Measurements from ENCODE around the gene ARL4C. TPM values are rescaled to one million over a fixed set of nuclear protein-coding genes. Genes with fewer than 3 reads are reported as not detected.

The ARL4C gene
- total RNA-seq, result 30.0 and 56.7 TPM in 2 replicates

DNA sequence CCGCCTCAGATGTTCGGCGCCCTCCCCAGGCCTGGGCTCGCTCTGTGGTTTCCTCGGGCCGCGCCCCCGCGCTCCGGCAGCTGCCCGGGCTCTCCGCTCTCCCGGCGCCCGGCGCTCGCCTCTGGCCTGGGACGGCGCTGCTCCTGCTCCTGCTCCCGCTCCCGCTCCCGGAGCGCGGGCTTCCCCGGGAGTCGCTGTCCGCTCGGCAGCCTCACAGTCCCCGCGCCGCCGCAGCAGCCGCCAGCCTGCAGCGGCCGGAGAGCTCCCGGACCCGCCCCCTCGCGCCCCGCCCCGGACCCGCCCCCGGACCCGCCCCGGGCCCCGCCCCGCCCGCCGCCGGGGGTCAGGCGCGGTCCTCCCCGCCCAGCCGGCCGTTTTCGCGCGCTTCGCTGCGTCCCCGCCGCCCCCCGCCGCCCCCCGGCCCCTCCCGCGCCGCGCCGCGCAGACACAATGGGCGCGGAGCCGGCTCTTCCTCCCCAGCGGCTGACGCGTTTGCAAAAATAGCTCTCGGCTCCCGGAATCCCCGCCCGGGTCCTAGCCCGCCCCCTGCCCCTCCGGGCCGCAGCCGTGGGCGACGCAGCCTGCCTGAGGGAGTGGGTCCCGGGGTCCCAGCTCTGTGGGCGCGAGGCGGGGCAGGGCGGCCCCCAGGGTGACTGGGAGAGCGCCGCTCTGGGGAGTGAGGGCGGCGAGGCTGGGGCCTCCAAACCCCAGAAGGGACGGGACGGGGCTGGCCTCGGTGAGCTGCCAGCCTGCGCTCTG lies at the start of gene ARL4C:
Gene ARL4C (minus strand): TSS at position 247 of the 759 bp plus-strand sequence. CDS start 495 bp downstream, outside the sequence.
- no peak for DNase-seq (ENCODE audit: extremely low read depth, low read depth, low spot score)

- no peak for DNase-seq (ENCODE audit: extremely low read depth, low read depth, low spot score)
These were observed 48.1 kb upstream of the ARL4C start for GRCh38 chr2:234544659-234545611.

GRCh38 chr2:234542742-234543141 lies 45.9 kb upstream of the ARL4C start:
- no peak for DNase-seq (ENCODE audit: extremely low read depth, low read depth, low spot score)

DNA sequence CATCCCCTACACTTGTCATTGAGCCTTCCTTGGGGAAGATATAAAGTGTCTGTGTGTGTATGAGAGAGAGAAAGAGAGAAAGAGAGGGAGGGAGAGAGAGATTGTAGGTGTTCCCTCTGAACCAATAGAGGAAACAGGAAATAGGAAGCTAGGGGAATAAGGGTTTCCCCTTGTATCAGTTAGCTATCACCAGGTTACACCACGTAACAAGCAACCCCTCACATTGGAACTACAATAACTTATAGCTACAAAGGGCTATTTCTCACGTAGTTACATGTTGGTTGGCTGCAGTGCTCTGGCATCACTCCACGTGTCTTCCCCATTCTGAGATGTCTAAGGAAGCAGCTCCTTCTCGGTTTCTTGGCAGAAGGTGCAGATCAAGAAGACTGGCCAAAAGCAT lies 41.0 kb upstream of the ARL4C start:
- DNase-seq (ENCODE audit: extremely low read depth, low read depth, low spot score), result no peak

- DNase-seq (ENCODE audit: extremely low read depth, low read depth, low spot score), result no peak
These were observed 39.5 kb upstream of the ARL4C start for GRCh38 chr2:234536178-234536965.

GRCh38 chr2:234535464-234535863 lies 38.6 kb upstream of the ARL4C start:
- DNase-seq (ENCODE audit: extremely low read depth, low read depth, low spot score), result no peak

GRCh38 chr2:234534515-234534914 lies 37.6 kb upstream of the ARL4C start:
- no peak for DNase-seq (ENCODE audit: extremely low read depth, low read depth, low spot score)

GRCh38 chr2:234533626-234534025 lies 36.7 kb upstream of the ARL4C start:
- no peak for DNase-seq (ENCODE audit: extremely low read depth, low read depth, low spot score)

DNA sequence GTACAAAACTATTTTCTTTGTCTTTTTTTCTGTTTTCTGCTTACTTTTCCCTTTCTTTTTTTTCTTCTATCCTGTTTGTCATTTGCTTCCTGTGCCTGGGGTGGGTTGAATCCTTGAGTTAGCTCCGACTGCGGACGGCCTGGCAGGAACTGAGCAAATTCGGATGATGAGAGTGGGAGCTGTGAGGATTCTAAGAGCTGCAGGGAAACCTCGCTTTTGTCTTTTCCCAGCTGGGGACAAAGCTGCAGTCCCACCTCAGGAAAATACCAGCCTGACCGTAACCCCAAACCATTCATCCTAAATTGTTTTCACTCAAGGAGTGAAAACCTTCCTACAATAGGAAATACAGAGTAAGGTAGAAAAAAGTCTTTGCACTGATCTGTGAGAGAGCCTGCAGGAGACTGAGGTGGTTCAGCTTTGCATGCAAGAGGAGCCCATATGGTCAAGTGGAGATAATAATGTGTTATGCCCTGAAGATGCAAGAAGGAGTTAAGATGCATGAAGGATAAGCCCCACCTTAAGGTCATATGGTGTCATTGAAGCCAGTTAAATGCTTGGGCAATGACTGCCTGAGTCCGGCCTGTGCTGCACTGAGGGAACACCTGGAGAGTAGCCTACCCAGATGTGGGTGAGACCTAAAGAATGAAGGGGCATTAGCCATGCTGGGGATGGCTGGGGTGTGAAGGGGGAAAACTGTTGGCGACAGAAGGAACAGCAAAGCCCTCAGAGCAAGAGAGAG lies 31.7 kb upstream of the ARL4C start:
- DNase-seq (ENCODE audit: extremely low read depth, low read depth, low spot score), result no peak

DNA sequence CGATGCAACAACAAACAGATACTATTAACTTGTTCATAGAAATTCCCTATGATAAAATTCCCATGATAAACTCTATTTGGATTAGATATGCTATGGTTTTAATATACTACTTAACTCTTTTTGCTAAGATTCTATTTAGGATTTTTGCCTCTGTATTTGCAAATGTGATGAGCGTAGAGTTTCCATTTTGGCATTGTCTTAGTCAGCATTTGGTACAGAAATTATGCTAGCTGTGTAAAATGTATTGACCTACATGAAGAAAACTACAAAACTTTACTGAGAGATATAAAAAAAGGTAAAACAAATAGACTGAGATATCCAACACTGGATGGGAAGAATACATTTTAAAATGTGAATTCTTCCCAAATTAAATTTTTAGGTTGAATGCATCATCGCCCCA lies 29.8 kb upstream of the ARL4C start:
- DNase-seq (ENCODE audit: extremely low read depth, low read depth, low spot score), result no peak

- DNase-seq (ENCODE audit: extremely low read depth, low read depth, low spot score), result no peak
These were observed 24.7 kb upstream of the ARL4C start for GRCh38 chr2:234521536-234521935.

GRCh38 chr2:234518986-234519642 lies 22.2 kb upstream of the ARL4C start:
- DNase-seq (ENCODE audit: extremely low read depth, low read depth, low spot score), result no peak

- no peak for DNase-seq (ENCODE audit: extremely low read depth, low read depth, low spot score)
These were observed 21.1 kb upstream of the ARL4C start for GRCh38 chr2:234517971-234518370.

DNA sequence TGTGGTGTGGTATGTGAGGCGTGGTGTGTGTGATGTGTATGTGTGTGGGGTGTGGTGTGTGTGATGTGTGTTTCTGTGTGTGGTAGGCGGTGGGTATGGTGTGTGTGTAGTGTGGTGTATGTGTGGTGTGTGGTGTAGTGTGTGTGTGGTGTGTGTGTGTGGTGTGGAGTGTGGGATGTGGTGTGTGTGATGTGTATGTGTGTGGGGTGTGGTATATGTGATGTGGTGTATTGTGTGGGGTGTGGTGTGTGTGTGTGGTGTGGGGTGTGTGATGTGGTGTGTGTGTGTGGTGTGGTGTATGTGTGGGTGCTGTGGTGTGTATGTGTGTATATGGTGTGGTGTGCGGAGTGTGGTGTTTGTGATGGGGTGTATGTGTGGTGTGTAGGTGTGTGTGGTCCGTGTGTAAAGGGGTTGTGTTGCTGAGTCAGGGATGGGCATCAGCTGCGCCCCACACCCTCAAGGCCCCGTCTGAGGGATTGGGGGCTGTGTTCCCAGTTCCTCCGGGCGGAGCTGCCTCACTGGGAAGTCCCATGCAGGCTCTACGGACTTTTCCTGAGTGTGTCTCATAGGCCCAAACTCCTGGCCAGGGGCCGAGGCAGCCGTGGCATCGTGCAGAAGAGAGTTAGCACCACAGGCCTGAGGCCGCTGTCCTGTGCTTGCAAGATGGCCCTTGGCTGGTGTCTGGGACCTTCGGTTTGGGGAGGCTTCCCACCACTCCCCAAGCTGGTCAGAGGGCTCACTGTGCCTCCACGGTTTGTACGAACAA lies 18.2 kb upstream of the ARL4C start:
- no peak for DNase-seq (ENCODE audit: extremely low read depth, low read depth, low spot score)

GRCh38 chr2:234514099-234514498 lies 17.2 kb upstream of the ARL4C start:
- no peak for DNase-seq (ENCODE audit: extremely low read depth, low read depth, low spot score)

DNA sequence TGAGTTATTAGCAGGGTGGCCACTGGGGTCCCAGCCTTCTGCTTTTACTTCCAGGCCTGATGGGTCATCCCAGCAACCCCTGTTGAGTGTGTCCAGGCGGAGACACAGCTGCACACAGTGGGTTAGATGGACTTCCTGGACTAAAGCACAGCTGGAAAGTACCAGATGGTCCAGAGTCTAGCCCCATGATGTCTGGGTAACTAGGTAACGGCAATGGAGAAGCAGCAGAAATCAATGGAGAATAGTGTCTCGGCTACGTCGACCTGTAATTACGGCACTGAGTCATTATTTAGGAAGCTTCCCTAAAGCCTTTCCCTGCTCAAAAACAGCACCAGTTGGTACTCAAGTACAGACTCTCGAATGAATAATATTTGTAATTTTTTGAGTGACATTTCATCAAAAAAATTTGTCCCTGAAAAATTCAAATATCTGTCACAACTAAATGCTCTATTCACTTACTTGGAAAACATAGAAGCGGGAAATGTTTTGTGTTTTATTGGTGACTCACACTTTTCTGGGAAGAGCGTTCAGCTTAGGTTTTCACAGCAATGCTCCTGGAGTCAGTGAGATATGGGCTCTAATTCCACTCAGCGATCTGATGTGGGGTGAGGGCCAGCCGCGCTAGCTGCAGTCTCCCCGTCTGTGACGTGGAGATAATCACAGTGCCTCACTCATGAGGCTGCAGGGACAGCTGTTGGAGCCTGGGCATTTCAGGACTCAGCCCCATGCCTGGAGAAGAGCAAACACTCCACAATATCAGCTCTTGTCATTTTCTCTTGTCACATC lies 16.2 kb upstream of the ARL4C start:
- no peak for DNase-seq (ENCODE audit: extremely low read depth, low read depth, low spot score)

- no peak for DNase-seq (ENCODE audit: extremely low read depth, low read depth, low spot score)
These were observed 6.0 kb upstream of the ARL4C start for GRCh38 chr2:234502919-234503285.

- DNase-seq (ENCODE audit: extremely low read depth, low read depth, low spot score), result no peak
These were observed 5.5 kb upstream of the ARL4C start for GRCh38 chr2:234502285-234502918.
